ENCODE results near the gene LRRC59. TPM values are rescaled to one million over a fixed set of nuclear protein-coding genes. Genes with fewer than 3 reads are reported as not detected.

The LRRC59 gene
- total RNA-seq, 1 experiment from 2014 or later = 221 TPM

GRCh38 chr17:50372758-50373556 is 24.4 kb downstream of the LRRC59 start, which contains the start of the genes EME1 and MRPL27:
Gene EME1, plus strand, starts transcription at chr17:50373229. Its CDS starts 1,980 bp downstream, at chr17:50375209.
Gene MRPL27, minus strand, starts transcription at chr17:50373184. Its CDS starts 14 bp downstream, at chr17:50373170.
- BruUV-seq (replicated peaks) = TSS peak; percentile 68
- DNase-seq (ENCODE audit: low read depth, low spot score) (peak; percentile 90), ATAC-seq (peak; percentile 88)
- Histone ChIP-seq H3K9ac (ENCODE audit: low read length) (peak within 1 kb of the TSS; percentile 88), H3K4me3 (replicated peaks in 1 of 2; ENCODE audit: low read depth in 1 of 2, low read length in 2 of 2) (peak within 1 kb of the TSS; percentile 54 to 67), H3K9me3 (ENCODE audit: control insufficient read depth in 1 of 2, insufficient read depth in 1 of 2, low read depth in 1 of 2, low read length in 2 of 2) (no peaks in the 10 kb centered on the region), H3K27me3 (ENCODE audit: insufficient read depth, low read length) (no peaks in the 10 kb centered on the region), H3K4me1 (ENCODE audit: control insufficient read depth in 1 of 2, insufficient read depth in 2 of 2, low read length in 2 of 2) (peaks cover 9 to 16% of the 10 kb centered on the region in 2 experiments), H3K27ac (ENCODE audit: low read depth, low read length) (peak within 1 kb of the TSS; percentile 82), H3K9me2 (ENCODE audit: insufficient read depth) (no peaks in the 10 kb centered on the region), H3K4me2 (ENCODE audit: low read length) (peak within 1 kb of the TSS; percentile 76), H2AFZ (ENCODE audit: low read depth, low read length, poor library complexity, severe bottlenecking) (peak within 1 kb of the TSS; percentile 47), H4K20me1 (ENCODE audit: insufficient read depth) (no peaks in the 10 kb centered on the region), H3K79me2 (ENCODE audit: insufficient read depth, low read length) (peaks cover 55% of the 10 kb centered on the region), H3K36me3 (ENCODE audit: control insufficient read depth in 1 of 2, insufficient read depth in 2 of 2, low read length in 2 of 2) (peaks cover 27 to 29% of the 10 kb centered on the region in 2 experiments)
- intact Hi-C loops (cut with micrococcal nuclease) = no loop called here
- CTCF ChIA-PET = interaction anchor here (1.4 to 1.9 kb wide), 2 partner anchors 11 to 24 kb away, joined by 7 to 8 read pairs; partner anchors contain the start of gene LRRC59
- RAD21 ChIA-PET (ENCODE audit: low non-redundant PET in 1 of 2, low total read pairs in 2 of 2, uncharacterized antibody in 2 of 2, unreplicated experiment in 2 of 2) = no interaction called here
- POLR2A ChIA-PET = interaction anchor here (1.7 to 2.6 kb wide), 2 partner anchors 11 to 24 kb away, joined by 9 to 12 read pairs; partner anchors contain the start of gene LRRC59
- TF ChIP-seq YY1 (IDR thresholded peaks at IDR 0.05; ENCODE audit: extremely low read depth, insufficient replicate concordance, low read depth, low read length) (peak; percentile 96), POLR2AphosphoS5 (IDR thresholded peaks at IDR 0.05; ENCODE audit: low read depth, low read length) (peak; percentile 98), ELF1 (IDR thresholded peaks at IDR 0.05; ENCODE audit: borderline replicate concordance, low read depth) (no peak; the same call in 1 of the 2 replicates), SRF (IDR thresholded peaks at IDR 0.05; ENCODE audit: low read depth) (0 out of 2 replicates have a peak, but pooled peaks have one; percentile 16), CBX3 (IDR thresholded peaks at IDR 0.05; ENCODE audit: low read depth) (peak; percentile 81), CEBPB (IDR thresholded peaks at IDR 0.05; ENCODE audit: low read depth) (no peak), ZFX (IDR thresholded peaks at IDR 0.05) (peak; percentile 93; the same call in 1 of the 2 replicates), MAX (IDR thresholded peaks at IDR 0.05) (peak; percentile 99), EGR1 (IDR thresholded peaks at IDR 0.05; ENCODE audit: low read depth) (peak; percentile 76), EZH2 (IDR thresholded peaks at IDR 0.05) (no peak), SIN3A (IDR thresholded peaks at IDR 0.05; ENCODE audit: low read depth) (peak; percentile 100), ZBTB33 (IDR thresholded peaks at IDR 0.05; ENCODE audit: extremely low read depth, insufficient replicate concordance, low read length) (no peak), JUND (IDR thresholded peaks at IDR 0.05) (no peak), TCF7L2 (IDR thresholded peaks at IDR 0.05; ENCODE audit: borderline replicate concordance, extremely low read depth, insufficient read depth, insufficient read length) (peak; percentile 33), POLR2A (IDR thresholded peaks at IDR 0.05; ENCODE audit: borderline replicate concordance, extremely low read depth, insufficient read depth, insufficient read length) (peak; percentile 95), REST (IDR thresholded peaks at IDR 0.05; ENCODE audit: low read depth) (no peak), SP1 (IDR thresholded peaks at IDR 0.05; ENCODE audit: low read depth) (peak; percentile 46), CTCF (IDR thresholded peaks at IDR 0.05 in 2 of 3, conservative IDR thresholded peaks at IDR 0.05 in 1 of 3; ENCODE audit: borderline replicate concordance in 1 of 3, insufficient read depth in 1 of 3, low read depth in 2 of 3, low read length in 2 of 3) (no peak), FOSL1 (IDR thresholded peaks at IDR 0.05; ENCODE audit: low read depth) (no peak)
